ENCODE data around the gene PRR5. TPM values are rescaled to one million over a fixed set of nuclear protein-coding genes. Genes with fewer than 3 reads are reported as not detected.

PRR5 gene
- total RNA-seq, 2 experiments from 2014 or later, result 29.7 to 30.6 TPM

DNA sequence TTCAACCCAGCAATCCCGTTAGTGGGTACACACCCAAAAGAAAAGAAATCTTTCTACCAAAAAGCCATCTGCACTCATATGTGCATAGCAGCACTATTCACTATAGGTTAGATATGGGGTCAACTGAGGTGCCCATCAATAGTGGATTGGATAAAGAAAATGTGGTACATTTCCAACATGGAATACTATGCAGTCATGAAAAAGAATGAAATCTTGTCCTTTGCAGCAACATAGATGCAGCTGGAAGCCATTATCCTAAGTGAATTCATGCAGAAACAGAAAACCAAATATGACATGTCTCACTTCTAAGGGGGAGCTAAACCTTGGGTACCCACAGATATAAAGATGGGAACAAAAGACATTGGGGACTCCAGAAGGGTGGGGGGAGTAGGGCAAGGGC lies 48.5 kb downstream of the PRR5 start:
- CTCF ChIA-PET, result no interaction called here
- Mint-ChIP-seq H3K27ac (no peak overlapping the region), H3K9me3 (no peaks in the 10 kb centered on the region)

DNA sequence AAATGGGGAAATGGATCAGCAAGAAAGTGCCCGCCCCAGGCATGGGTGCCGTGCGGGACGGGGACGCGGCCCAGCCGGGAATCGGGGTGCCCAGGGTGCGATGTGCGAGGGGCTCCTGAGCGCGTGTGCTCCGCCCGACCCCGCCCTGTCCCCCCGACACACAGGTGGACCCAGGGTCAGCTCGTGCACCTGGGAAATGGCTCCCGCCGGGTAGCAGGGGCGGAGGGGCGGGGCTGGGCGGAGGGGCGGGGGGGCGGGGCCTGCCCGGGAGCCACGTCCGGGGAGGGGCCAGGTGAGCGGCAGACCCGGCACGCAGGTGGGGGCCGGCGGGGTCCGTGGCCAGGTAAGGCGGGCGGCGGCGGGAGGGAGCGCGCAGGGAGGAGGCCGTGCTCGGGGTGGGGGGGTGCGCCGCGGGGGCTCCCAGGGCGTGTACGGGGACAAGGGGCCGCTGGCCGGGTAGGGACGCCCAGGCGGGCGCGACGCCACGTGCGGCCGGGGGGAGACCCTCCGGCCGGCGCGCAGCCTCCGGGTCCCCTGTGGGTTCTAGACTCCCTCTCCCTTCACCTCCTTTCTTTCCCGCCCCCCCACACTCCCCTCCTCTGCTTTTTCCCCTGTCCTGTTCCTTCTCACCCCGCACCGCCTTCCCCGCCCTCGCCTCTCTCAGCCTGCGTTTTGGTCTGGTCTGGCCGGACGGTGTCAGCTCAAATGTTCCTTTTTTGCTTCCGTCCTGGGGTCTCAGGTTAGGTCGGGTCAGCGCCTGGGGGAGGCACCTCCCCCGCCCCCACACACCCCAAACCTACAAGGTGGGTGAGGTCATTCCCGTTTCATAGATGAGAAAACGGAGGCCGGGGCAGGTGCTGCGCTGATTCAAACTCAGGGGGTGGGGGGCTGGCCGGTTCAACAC lies 50.5 kb downstream of the PRR5 start, which contains the start of gene ARHGAP8:
TSS of gene ARHGAP8 (plus strand) at position 291 of the 904 bp plus-strand sequence. CDS start 33,953 bp downstream, outside the sequence.
- CTCF ChIA-PET, result no interaction called here
- Mint-ChIP-seq H3K9me3 (no peaks in the 10 kb centered on the region), H3K27me3 (peaks cover 51% of the 10 kb centered on the region), H3K4me3 (peak within 1 kb of the TSS; percentile 51), H3K27ac (no peak within 1 kb of the TSS), H3K36me3 (ENCODE audit: low read depth) (no peaks in the 10 kb centered on the region), H3K4me1 (peaks cover 4% of the 10 kb centered on the region)
- POLR2A ChIA-PET, result no interaction called here
- DNase-seq, result no peak

More for the DNA sequence above, 48.5 kb downstream of the PRR5 start:
- H3K27me3 Mint-ChIP-seq, result peaks cover 56% of the 10 kb centered on the region
- DNase-seq, result no peak
- POLR2A ChIA-PET, result no interaction called here
- no peaks in the 10 kb centered on the region for H3K36me3 Mint-ChIP-seq (ENCODE audit: low read depth)
- no peak overlapping the region for H3K4me3 Mint-ChIP-seq
- peaks cover 4% of the 10 kb centered on the region for H3K4me1 Mint-ChIP-seq

DNA sequence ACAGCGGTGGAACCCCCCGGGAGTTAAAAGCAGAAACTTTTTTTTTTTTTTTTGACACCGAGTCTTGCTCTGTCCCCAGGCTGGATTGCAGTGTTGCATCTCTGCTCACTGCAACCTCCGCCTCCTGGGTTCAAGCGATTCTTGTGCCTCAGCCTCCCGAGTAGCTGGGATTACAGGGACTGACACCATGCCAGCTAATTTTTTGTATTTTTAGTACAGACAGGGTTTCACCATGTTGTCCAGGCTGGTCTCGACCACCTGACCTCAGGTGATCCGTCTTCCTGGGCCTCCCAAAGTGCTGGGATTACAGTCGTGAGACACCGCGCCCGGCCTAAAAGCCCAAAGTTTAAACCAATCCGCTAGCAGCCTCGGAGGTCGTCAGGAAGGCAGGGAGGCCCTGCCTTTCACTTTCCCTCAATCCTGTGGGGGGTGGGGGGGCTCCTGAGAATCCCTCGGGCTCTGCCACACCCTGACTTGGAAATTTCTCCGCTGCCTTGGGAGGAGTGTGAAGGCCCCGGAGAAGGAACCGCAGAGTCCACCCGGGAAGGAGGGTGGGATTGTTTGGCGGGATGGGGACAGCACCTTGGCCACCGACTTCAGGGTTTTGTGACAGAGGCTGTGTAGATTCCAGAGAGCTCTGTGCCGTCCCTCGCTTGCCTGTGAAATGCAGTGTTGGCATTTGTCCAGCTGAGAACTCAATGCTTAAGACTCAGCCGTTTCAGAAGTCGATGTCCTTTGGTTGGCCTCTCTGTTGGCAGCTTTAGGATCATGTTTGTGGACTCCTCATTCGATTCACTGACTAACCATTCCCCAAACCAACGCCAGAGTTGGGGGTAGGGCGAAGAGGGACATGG lies 51.4 kb downstream of the PRR5 start:
- H3K4me1 Mint-ChIP-seq, result peaks cover 4% of the 10 kb centered on the region
- no peaks in the 10 kb centered on the region for H3K9me3 Mint-ChIP-seq
- no peak for DNase-seq
- H3K27me3 Mint-ChIP-seq, result peaks cover 51% of the 10 kb centered on the region
- ChIA-PET CTCF (interaction anchor here (1.2 kb wide), 1 partner anchor 406 kb away, joined by 5 read pairs; no protein-coding TSS in a partner anchor), POLR2A (no interaction called here)
- H3K36me3 Mint-ChIP-seq (ENCODE audit: low read depth), result no peaks in the 10 kb centered on the region
- H3K4me3 Mint-ChIP-seq, result no peak overlapping the region
- no peak overlapping the region for H3K27ac Mint-ChIP-seq

DNA sequence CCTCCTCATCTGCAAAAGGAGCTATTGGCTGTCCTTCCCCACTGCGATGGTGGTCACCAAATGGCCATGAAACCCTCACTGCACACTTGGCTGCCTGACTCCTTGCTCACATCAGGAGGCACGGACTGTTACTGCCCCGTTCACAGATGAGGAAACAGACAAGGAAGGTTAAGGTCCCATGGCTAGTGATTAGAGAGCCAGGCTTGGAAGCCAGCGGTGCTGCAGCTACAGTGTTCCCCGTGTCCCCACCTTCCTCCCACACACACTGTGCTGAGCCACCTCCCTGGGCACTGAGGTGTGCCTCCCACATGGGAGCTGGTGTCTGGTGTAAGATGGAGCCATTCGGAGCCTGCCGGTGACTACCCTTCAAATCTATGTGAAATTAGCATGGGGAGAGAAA lies 53.0 kb downstream of the PRR5 start:
- Mint-ChIP-seq H3K27me3 (peaks cover 48% of the 10 kb centered on the region), H3K9me3 (no peaks in the 10 kb centered on the region), H3K4me3 (no peak overlapping the region), H3K4me1 (peaks cover 4% of the 10 kb centered on the region), H3K27ac (no peak overlapping the region), H3K36me3 (ENCODE audit: low read depth) (no peaks in the 10 kb centered on the region)
- ChIA-PET CTCF (interaction anchor here (1.2 kb wide), 1 partner anchor 405 kb away, joined by 5 read pairs; no protein-coding TSS in a partner anchor), POLR2A (no interaction called here)
- DNase-seq, result no peak

DNA sequence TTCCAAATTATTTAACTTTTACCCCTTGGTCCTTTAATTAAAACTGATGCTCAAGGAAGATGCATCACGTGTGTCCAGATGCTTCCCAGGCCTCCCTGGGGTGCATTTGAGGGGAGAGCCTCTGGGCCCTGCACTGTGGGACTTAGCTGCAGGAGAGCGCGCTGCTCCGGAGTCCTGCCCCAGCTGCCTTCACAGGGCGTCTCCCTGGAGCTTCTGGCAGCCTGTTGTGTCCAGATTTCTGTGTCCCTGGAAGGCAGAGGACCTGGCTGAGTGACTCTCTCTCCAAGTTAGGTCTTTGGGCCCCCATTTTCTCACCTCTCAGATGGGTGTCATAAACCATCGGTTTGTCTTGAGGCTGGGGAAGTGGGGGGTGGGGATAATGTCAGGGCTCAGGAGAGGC lies 53.4 kb downstream of the PRR5 start:
- no peak for DNase-seq
- peaks cover 4% of the 10 kb centered on the region for H3K4me1 Mint-ChIP-seq
- H3K4me3 Mint-ChIP-seq, result no peak overlapping the region
- ChIA-PET POLR2A (no interaction called here), CTCF (no interaction called here)
- H3K36me3 Mint-ChIP-seq (ENCODE audit: low read depth), result no peaks in the 10 kb centered on the region
- H3K27me3 Mint-ChIP-seq, result peaks cover 44% of the 10 kb centered on the region
- no peaks in the 10 kb centered on the region for H3K9me3 Mint-ChIP-seq
- H3K27ac Mint-ChIP-seq, result no peak overlapping the region

DNA sequence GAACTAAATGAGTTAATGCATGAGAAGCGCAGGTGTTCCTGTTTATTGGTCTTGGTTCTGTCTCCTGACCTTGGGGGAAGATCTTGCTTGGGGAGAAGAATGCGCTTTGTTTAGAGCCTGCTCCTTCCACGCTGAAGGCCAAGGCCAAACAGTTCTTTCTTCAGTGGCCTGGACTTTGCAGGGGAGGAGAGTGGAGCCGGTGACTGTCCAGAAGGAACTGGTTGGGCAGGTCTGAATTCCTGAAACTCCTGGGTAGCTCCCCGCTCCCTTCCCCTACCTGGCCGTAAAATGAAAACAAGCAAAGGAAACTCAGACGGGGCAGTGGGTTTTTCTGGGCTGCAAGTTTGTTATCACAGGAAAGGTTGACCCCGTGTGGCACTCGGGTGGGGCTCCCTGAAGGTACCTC lies 54.0 kb downstream of the PRR5 start:
- Mint-ChIP-seq H3K36me3 (ENCODE audit: low read depth) (no peaks in the 10 kb centered on the region), H3K4me3 (no peak overlapping the region), H3K9me3 (no peaks in the 10 kb centered on the region), H3K27me3 (peaks cover 40% of the 10 kb centered on the region), H3K4me1 (peaks cover 4% of the 10 kb centered on the region), H3K27ac (no peak overlapping the region)
- no peak for DNase-seq
- POLR2A ChIA-PET, result no interaction called here
- CTCF ChIA-PET, result no interaction called here

DNA sequence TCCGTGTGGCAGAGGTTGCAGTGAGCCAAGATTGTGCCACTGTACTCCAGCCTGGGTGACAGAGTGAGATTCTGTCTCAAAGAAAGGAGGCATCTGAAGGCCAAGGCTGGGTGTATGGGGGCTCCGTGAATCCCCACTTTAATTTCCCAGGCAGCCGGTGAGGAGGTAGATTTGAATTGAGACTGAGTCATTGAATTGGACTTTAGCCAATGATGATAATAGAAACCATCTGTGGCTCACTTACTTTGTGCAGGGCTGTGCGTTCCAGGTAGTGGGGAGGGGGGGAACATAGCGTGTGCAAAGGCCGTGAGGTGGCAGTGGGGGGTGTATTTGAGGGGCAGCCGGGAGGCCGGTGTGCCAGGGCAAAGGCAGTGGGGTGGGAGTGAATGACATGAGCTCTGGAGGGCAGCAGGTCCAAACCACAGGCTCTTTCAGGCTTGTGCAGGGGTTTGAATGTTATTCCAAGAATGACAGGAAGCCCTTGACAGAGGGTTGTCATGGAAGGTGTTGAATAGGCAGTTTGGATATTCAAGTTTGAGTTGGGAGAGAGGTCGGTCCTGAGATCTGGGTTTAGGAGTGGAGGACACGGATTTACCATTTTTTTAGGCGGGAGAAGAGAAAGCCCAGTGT lies 56.5 kb downstream of the PRR5 start:
- no peaks in the 10 kb centered on the region for H3K4me1 Mint-ChIP-seq
- ChIA-PET POLR2A (no interaction called here), CTCF (interaction anchor here (1.0 kb wide), 1 partner anchor 19 kb away, joined by 3 read pairs; no protein-coding TSS in a partner anchor)
- no peak overlapping the region for H3K4me3 Mint-ChIP-seq
- H3K9me3 Mint-ChIP-seq, result peaks cover 4% of the 10 kb centered on the region
- no peak for DNase-seq
- peaks cover 25% of the 10 kb centered on the region for H3K27me3 Mint-ChIP-seq
- H3K27ac Mint-ChIP-seq, result no peak overlapping the region
- H3K36me3 Mint-ChIP-seq (ENCODE audit: low read depth), result no peaks in the 10 kb centered on the region

DNA sequence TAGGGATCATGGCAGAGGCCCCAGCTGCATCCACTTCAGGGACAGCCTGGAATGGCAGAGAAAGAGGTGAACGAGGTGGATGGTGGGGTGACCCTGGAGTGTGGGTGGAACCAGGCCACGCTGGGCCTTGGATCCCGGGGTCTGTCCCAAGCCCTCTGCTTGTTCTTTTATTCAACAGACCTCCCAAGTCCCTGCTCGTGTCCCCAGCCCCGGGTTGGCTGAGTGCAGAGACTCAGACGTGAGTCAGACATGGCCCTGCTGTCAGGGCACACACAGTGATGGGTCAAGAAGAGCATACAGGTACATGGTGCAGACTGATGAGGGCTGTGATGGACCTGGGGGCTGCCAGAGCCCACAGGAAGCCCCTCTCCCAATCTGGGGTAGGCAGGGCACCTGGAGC lies 57.0 kb downstream of the PRR5 start:
- Mint-ChIP-seq H3K4me3 (no peak overlapping the region), H3K27ac (no peak overlapping the region), H3K36me3 (ENCODE audit: low read depth) (no peaks in the 10 kb centered on the region), H3K4me1 (no peaks in the 10 kb centered on the region), H3K27me3 (peaks cover 20% of the 10 kb centered on the region), H3K9me3 (peaks cover 4% of the 10 kb centered on the region)
- CTCF ChIA-PET, result interaction anchor here (1.2 kb wide), 1 partner anchor 14 kb away, joined by 4 read pairs; no protein-coding TSS in a partner anchor
- POLR2A ChIA-PET, result no interaction called here
- no peak for DNase-seq

DNA sequence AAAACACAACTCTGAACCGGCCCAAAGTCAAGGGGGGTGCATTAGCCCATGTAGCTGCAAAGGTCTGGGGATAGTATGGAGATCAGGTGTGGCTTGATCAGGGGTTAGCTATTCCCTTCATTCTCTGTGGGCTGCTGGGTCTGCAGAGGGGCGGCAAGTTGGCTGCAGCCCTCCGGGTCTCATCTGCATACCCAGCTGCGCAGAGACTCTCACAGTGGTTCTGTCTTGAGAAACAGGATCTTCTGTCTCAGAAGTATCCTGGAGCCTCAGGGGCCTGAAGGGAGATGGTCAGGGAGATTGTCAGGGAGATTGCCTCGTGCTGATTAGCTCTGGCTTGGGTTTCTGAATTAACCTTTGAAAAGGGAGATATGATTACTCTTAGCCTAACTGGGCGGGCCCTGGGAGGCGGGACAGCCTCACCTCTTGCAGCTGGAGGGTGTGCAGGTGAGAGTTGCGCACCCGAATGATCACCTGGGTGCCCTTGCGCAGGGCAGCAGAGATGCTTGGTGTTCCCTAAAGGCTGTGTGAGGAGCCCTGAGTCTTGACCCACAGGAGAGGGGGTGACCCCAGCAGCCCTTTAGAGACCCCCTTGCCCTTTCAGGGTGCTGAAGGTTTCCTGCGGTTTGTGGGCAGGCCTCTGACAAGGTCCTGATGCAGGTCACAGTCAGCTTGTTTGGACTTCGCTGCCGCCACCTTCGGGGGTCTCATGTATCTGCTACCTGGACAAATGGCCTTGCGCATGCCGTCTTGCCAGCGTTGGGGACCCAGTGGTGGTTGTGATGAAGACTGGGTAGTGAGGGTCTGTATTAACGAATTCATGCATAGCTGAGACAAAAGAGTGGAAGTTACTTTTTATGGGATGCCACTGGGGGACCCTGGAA lies 57.7 kb downstream of the PRR5 start:
- Mint-ChIP-seq H3K4me3 (no peak overlapping the region), H3K36me3 (ENCODE audit: low read depth) (no peaks in the 10 kb centered on the region), H3K9me3 (peaks cover 4% of the 10 kb centered on the region), H3K4me1 (no peaks in the 10 kb centered on the region), H3K27me3 (peaks cover 13% of the 10 kb centered on the region), H3K27ac (no peak overlapping the region)
- DNase-seq, result no peak
- ChIA-PET CTCF (interaction anchor here (1.2 kb wide), 1 partner anchor 13 kb away, joined by 4 read pairs; no protein-coding TSS in a partner anchor), POLR2A (no interaction called here)

DNA sequence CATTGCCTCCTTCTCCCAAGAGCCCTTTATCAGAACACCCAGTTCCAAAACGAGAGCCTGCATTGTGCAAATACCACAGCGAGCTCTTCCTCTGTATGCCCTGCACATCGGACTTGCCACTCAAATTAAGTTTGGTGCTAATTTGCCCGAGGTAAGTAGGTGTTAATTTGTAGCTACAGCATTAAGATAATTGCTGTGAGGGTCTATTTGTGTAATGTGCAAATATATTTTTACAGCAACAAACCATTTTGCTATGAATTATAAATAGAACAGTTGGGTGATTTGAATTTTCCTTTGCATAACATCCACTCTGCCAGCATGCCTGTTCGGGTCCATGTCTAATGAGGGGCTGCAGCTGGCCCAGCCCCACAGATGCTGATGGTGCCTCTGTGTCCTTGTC lies 58.5 kb downstream of the PRR5 start:
- Mint-ChIP-seq H3K27ac (no peak overlapping the region), H3K9me3 (peaks cover 4% of the 10 kb centered on the region), H3K36me3 (ENCODE audit: low read depth) (no peaks in the 10 kb centered on the region), H3K27me3 (peaks cover 6% of the 10 kb centered on the region), H3K4me1 (no peaks in the 10 kb centered on the region), H3K4me3 (no peak overlapping the region)
- ChIA-PET POLR2A (no interaction called here), CTCF (no interaction called here)
- DNase-seq, result no peak

DNA sequence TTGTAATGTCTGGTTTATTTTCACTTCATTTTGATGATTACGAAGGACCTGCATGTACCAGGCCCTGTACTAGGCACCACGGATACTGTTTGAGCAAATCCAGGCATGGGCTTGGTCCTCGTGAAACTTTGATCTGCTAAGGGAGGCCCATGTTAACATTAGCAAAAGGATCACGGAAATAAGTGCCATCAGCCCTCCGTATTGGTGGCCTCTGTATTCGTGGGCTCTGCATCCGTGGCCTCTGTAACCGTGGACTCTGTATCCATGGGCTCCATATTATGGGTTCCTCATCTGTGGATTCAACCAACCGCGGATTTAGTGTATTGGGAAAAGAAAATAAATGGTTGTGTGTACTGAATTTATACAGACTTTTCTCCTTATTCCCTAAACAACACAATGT lies 59.0 kb downstream of the PRR5 start:
- Mint-ChIP-seq H3K27ac (no peak overlapping the region), H3K4me1 (no peaks in the 10 kb centered on the region), H3K4me3 (no peak overlapping the region), H3K36me3 (ENCODE audit: low read depth) (no peaks in the 10 kb centered on the region), H3K27me3 (peaks cover 2% of the 10 kb centered on the region), H3K9me3 (peaks cover 4% of the 10 kb centered on the region)
- ChIA-PET POLR2A (no interaction called here), CTCF (no interaction called here)
- DNase-seq, result no peak

DNA sequence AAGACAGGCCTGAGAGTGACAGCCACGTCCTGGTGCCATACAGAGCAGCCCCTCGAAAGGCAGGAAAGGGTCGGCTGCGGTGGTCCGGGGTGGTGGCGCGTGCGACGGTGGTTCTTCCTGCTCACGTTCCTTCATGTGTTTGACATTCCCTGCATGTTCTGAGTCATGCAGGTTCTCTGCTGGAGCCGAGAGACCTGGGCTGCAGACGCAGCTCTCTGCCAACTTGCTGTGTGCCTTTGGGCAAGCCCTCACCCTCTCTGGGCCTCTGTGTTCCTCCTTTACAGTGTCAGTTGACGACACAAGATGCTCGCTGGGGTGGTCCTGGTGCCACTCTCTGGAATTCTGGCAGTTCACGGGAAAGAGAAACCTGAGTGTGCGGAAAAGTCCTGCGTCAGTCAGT lies 62.4 kb downstream of the PRR5 start:
- Mint-ChIP-seq H3K36me3 (ENCODE audit: low read depth) (no peaks in the 10 kb centered on the region), H3K4me1 (no peaks in the 10 kb centered on the region), H3K27me3 (no peaks in the 10 kb centered on the region), H3K9me3 (peaks cover 4% of the 10 kb centered on the region), H3K4me3 (no peak overlapping the region), H3K27ac (no peak overlapping the region)
- POLR2A ChIA-PET, result no interaction called here
- CTCF ChIA-PET, result no interaction called here
- no peak for DNase-seq

All from activated CD4-positive, alpha-beta T cell treated with anti-CD3 and anti-CD28 coated beads, Interleukin-2, amount 10 ng/mL, durations not matched to agents 7 days and 5 days (primary cell).